ENCODE data around the gene FMNL1.
"Not testable (repeated sequence)": the region's sequence is repeated elsewhere in the genome, so short reads cannot be mapped to it uniquely, and the experiment has no call there.

FMNL1 gene

DNA sequence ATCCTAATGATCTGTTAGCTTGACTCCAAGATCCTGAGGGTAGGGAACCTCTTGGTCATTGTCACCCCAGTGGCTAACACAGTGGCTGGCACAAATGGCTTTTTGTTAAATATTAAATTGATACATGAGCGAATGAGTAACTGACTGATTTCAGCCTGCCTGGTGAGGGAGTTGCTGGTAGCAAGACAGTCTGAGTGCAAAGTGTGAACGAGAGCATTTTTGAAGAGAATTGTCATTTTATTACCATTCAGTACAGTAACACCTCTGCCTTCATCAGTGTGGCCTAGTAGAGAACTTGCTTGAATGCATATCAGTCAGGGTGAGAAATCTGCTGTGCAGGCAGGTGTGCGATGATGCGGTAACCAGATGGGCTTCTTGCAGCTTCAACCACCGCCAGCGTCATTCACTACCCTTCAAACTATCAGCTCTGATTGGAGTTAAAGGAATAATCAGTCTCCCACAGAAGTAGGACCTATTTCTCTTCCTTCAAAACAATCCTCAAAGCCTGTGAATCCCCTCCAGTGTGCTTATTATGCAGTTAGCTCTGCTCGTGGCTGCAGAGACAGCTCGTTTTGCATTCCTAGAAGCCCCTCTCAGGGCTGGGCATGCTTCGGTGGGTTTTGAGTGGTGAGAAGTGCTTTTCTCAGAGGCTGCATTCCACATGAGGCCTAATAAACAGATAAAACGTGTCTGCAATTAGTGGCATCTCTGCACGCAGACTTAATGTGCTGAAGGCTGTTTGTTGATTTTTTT is 31.0 kb upstream of the FMNL1 start:
- H3K27ac ChIP-seq = no peak overlapping the region
- no peaks in the 10 kb centered on the region for H3K9me3 ChIP-seq
- peak overlapping the region; percentile 49 for H3K4me2 ChIP-seq
- H3K36me3 ChIP-seq = no peaks in the 10 kb centered on the region
- no peaks in the 10 kb centered on the region for H3K27me3 ChIP-seq
- no peak for TF ChIP-seq Cebpa-rat (IDR thresholded peaks at IDR 0.05)
- no peaks in the 10 kb centered on the region for H4K20me1 ChIP-seq
- peaks cover 18% of the 10 kb centered on the region for H3K4me1 ChIP-seq
- H3K4me3 ChIP-seq = no peak overlapping the region
- no peak overlapping the region; the same call in 1 of the 2 replicates for H3K9ac ChIP-seq

DNA sequence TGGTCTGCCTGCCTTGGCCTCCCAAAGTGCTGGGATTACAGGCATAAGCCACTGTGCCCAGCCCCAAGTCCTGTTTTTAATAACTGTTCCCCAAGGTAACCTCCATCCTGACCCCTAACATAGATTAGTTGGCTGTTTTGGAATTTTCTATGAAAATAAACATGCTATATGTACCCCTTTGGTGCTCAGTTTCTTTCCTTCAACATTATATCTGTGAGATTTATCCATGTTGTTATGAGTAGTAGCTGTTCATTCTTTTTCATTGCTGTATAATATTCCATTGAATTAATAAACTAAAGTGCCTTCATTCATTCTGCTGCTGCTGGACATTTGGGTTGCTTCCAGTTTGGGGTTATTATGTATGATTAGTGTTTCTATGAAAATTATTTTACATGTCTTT is 26.3 kb upstream of the FMNL1 start:
- Histone ChIP-seq H3K9ac (no peak overlapping the region), H3K4me1 (peaks cover 47% of the 10 kb centered on the region), H3K4me3 (no peak overlapping the region), H3K36me3 (no peaks in the 10 kb centered on the region), H3K9me3 (no peaks in the 10 kb centered on the region), H3K4me2 (no peak overlapping the region), H4K20me1 (no peaks in the 10 kb centered on the region), H3K27ac (no peak overlapping the region), H3K27me3 (no peaks in the 10 kb centered on the region)
- no peak for TF ChIP-seq Cebpa-rat (IDR thresholded peaks at IDR 0.05)

DNA sequence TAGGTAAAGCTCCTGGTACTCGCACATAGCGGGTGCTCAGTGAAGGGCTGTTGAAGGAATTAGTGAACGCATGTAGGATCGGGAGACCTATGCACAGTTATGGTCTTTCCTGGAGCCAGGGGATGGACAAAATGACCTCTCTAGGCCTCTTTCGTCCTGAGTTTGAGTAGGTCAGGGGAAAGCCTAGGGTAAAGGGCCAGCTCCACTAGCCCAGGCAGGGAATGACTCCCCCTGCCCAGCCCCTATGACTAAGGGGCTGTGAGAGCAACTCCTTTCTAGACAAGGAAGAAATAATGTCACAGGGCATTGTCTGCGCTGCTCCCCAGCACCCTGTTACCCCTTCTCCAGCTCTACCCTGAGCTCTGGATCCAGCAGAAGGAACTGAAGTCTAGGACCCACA is 24.6 kb upstream of the FMNL1 start:
- Histone ChIP-seq H3K27me3 (no peaks in the 10 kb centered on the region), H3K4me3 (no peak overlapping the region), H3K27ac (peak overlapping the region; percentile 65), H3K36me3 (no peaks in the 10 kb centered on the region), H3K9ac (no peak overlapping the region), H3K9me3 (no peaks in the 10 kb centered on the region), H3K4me2 (peak overlapping the region; percentile 77), H3K4me1 (peaks cover 52% of the 10 kb centered on the region), H4K20me1 (no peaks in the 10 kb centered on the region)
- TF ChIP-seq Cebpa-rat (IDR thresholded peaks at IDR 0.05) = no peak

DNA sequence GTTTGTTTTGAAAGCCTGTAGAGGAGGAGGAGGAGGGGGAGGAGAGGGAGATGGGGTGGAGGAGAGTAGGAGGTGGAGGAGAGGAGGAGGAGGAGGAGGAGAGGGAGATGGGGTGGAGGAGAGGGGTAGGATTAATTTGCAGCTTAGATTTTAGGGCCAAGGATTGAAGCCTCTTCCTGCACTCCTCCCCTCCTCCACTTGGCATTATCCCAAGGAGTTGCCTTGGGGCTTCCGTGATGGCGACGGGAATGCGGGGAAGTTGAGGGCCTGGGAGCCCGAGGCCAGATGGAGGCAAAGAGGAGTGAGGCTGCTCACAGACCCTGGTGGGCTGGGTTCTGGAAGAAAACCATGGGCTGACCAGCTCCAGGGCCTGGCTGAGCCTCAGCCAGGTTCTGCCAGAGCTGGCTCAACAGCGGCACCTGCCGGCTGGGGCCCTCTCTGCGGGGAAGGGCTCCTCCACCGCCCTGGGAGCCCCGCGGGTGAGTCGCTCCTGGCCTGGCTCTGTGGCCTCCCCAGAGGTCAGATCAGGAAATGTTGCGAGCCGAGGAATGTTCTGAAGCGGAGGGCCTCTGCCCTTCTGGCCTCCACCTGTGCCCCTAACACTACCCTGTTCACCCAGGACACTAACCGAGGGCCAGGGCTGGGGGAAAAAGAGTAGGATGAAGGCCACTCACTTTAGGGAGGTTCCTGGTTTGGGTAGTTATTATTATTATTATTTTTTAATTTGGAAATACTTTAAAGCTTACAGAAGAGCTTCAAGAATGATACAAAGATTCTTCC is 23.9 kb upstream of the FMNL1 start:
- Histone ChIP-seq H3K27me3 (no peaks in the 10 kb centered on the region), H3K27ac (peak overlapping the region; percentile 65), H3K4me2 (peak overlapping the region; percentile 77), H3K9ac (peak overlapping the region; percentile 47; the same call in 1 of the 2 replicates), H3K4me3 (no peak overlapping the region), H3K36me3 (no peaks in the 10 kb centered on the region), H3K9me3 (no peaks in the 10 kb centered on the region), H3K4me1 (peaks cover 53% of the 10 kb centered on the region), H4K20me1 (no peaks in the 10 kb centered on the region)
- no peak for TF ChIP-seq Cebpa-rat (IDR thresholded peaks at IDR 0.05)

DNA sequence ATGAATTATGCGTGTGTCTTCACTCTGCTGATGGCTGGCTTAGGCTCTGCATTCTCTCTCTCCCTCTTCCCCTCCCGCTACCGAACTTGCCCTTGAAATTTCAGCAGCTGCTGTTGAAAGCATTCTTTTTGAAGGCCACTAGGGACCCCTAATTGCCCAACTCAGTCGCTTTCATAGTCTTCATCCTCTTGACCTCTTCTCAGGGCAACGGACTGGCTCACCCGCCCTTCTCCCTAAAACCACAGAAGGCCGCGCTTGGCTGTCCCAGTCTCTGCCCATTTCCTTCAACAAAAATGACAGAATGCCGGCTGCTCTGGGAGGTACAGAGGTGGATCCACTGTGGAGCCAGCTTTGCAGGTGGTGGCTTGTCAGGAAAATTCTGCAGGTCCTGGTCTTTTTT is 21.0 kb upstream of the FMNL1 start:
- Histone ChIP-seq H4K20me1 (no peaks in the 10 kb centered on the region), H3K4me3 (no peak overlapping the region), H3K36me3 (no peaks in the 10 kb centered on the region), H3K4me1 (peaks cover 53% of the 10 kb centered on the region), H3K9ac (peak overlapping the region; percentile 2; the same call in 1 of the 2 replicates), H3K4me2 (peak overlapping the region; percentile 77), H3K27me3 (no peaks in the 10 kb centered on the region), H3K9me3 (no peaks in the 10 kb centered on the region), H3K27ac (peak overlapping the region; percentile 45)
- peak; percentile 84 for TF ChIP-seq Cebpa-rat (IDR thresholded peaks at IDR 0.05)

DNA sequence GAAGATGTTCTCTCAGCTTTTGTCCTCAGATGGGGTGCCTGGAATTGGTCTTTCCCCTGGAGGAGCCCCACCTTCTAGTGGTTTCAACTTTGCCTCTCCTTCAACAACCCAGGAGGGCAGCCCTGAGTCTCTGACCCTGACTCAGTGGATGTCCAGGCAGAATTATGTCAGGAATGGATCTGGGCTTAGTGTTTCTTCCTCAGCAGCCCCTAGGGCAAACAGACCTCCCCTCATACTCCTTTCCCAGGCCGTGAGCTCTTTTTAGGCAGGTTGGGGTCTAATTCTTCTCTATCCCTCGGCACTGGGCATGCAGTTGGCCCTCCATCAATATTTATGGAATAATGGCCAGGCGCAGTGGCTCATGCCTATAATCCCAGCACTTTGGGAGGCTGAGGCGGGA is 20.2 kb upstream of the FMNL1 start:
- H3K4me1 ChIP-seq = peaks cover 53% of the 10 kb centered on the region
- TF ChIP-seq Cebpa-rat (IDR thresholded peaks at IDR 0.05) = no peak

DNA sequence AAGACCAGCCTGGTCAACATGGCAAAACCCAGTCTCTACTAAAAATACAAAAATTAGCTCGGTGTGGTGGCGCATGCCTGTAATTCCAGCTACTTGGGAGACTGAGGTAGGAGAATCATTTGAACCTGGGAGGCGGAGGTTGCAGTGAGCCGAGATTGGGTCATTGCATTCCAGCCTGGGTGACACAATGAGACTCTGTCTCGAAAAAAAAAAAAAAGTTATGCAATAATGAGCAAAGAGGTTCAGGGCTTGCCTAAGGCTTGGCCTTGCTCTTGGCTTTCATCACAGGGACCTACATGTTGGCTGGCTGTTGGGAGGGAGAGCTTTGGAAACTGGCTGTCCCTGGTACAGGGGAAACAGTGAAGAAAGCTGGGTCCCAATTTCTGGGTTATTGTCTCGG is 19.8 kb upstream of the FMNL1 start:
- Histone ChIP-seq H3K27ac (0 out of 2 replicates have a peak overlapping the region, but pooled peaks have one; percentile 45), H3K4me1 (peaks cover 53% of the 10 kb centered on the region)
- not testable (repeated sequence) for H3K9ac ChIP-seq, H4K20me1 ChIP-seq, H3K9me3 ChIP-seq, H3K4me3 ChIP-seq, H3K4me2 ChIP-seq, H3K36me3 ChIP-seq, H3K27me3 ChIP-seq
- TF ChIP-seq Cebpa-rat (IDR thresholded peaks at IDR 0.05) = 0 out of 2 replicates have a peak, but pooled peaks have one; percentile 22

More for the DNA sequence above, 20.2 kb upstream of the FMNL1 start:
- H3K27me3 ChIP-seq = no peaks in the 10 kb centered on the region
- peak overlapping the region; percentile 77 for H3K4me2 ChIP-seq
- no peaks in the 10 kb centered on the region for H3K36me3 ChIP-seq
- no peaks in the 10 kb centered on the region for H3K9me3 ChIP-seq
- H3K27ac ChIP-seq = peak overlapping the region; percentile 45; the same call in 1 of the 2 replicates
- no peak overlapping the region for H3K9ac ChIP-seq
- H3K4me3 ChIP-seq = no peak overlapping the region
- no peaks in the 10 kb centered on the region for H4K20me1 ChIP-seq

DNA sequence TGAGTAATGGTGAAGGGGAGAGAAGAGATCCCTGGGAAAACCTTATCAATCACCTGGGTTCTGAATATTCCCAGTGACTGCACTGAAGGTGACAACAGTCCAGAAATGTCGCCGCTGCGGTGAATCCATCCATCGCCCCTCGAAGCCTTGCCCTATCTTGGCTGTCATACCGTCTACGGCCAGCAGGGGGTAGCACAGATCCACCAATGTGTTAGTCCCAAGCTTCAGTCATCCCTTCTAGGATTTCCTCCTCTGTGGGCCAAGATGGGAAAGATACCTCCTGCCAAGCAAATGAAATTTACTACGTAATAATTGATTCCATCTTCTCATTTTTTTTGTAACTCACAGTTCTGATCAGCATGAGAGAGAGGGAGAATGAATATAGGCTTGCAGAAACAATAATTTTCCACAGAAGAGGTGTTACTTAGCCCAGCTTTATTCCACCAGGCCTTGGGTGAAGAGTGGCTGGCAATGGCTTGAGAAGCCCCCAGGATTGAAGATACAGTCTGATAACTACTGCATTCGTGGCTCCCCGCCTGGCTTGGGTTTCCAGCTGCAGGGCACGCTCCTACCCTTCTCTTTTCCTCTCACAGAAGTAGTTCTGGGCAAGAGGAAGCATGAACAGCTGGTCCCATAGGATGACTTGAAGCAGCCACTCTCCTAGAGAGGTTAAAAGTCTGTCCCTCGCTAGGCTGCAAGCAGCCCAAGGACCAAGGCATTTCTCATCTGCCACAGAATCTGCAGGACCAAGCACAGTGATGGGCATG is 2.6 kb upstream of the FMNL1 start:
- Histone ChIP-seq H3K4me2 (peak overlapping the region; percentile 98), H4K20me1 (no peaks in the 10 kb centered on the region), H3K9ac (no peak overlapping the region), H3K36me3 (no peaks in the 10 kb centered on the region), H3K27ac (no peak overlapping the region), H3K9me3 (no peaks in the 10 kb centered on the region), H3K4me1 (peaks cover 48% of the 10 kb centered on the region), H3K27me3 (no peaks in the 10 kb centered on the region), H3K4me3 (no peak overlapping the region)
- no peak for TF ChIP-seq Cebpa-rat (IDR thresholded peaks at IDR 0.05)

DNA sequence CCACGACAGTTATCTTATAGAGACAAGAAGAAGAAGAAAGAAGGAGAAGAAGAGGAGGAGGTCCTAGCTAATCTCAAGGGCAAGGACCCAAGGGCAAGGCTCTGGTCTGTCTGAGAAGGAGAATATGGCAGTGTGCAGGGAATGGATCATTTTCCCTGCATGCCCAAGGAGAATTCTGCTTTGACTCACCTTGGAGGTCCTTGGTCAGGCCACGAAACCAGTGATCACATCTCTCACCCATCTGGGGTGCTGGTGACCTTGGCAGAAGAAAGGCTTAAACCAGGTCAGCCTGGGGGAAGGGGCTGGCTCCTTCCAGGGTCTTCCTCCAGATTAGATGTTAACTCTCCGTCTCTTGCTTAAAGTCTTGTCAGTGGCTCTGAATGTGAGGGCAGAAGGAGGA is 1.6 kb upstream of the FMNL1 start:
- H3K9me3 ChIP-seq = no peaks in the 10 kb centered on the region
- peak overlapping the region; percentile 98 for H3K4me2 ChIP-seq
- H3K4me1 ChIP-seq = peaks cover 58% of the 10 kb centered on the region
- H3K9ac ChIP-seq = no peak overlapping the region
- no peaks in the 10 kb centered on the region for H3K27me3 ChIP-seq
- H4K20me1 ChIP-seq = no peaks in the 10 kb centered on the region
- H3K4me3 ChIP-seq = no peak overlapping the region
- H3K27ac ChIP-seq = no peak overlapping the region
- H3K36me3 ChIP-seq = no peaks in the 10 kb centered on the region
- no peak for TF ChIP-seq Cebpa-rat (IDR thresholded peaks at IDR 0.05)

DNA sequence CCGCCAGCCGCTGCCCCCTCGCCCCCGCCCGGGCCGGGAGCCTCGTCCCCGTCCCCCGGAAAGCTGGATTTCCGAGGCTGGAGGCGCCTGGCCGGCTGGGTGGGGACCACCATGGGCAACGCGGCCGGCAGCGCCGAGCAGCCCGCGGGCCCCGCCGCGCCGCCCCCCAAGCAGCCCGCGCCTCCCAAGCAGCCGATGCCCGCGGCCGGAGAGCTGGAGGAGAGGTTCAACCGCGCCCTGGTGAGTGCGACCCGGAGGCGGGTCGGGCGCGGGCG is 266 bp downstream of the FMNL1 start:
- Histone ChIP-seq H3K9ac (peak overlapping the region; percentile 90), H4K20me1 (no peaks in the 10 kb centered on the region), H3K27me3 (no peaks in the 10 kb centered on the region), H3K27ac (peak overlapping the region; percentile 94), H3K4me2 (peak overlapping the region; percentile 98), H3K4me3 (peak overlapping the region; percentile 83), H3K9me3 (no peaks in the 10 kb centered on the region), H3K4me1 (peaks cover 75% of the 10 kb centered on the region), H3K36me3 (no peaks in the 10 kb centered on the region)
- no peak for TF ChIP-seq Cebpa-rat (IDR thresholded peaks at IDR 0.05)

All from BLaER1 (cell line).